Gastrocnemius medialis (tissue), 4 donors: ENCODE results near the gene SMS. TPM values are rescaled to one million over a fixed set of nuclear protein-coding genes. Genes with fewer than 3 reads are reported as not detected.

Experiments used
- ATAC-seq, 2 donors: fragments of 150-250 bp; one replicate each; pipeline ENCODE4 v1.9.1; 2016
- DNase-seq, 2 donors: peaks; one replicate each; pipeline ENCODE4 v3.0.0-alpha.2; 2019
- H3K27ac ChIP-seq, 4 donors: fragments of 200-600 bp; sonication (generic); 1 replicate in 1 of 4; 2 replicates in 3 of 4; pipeline ENCODE4 v1.5.1; 2016 to 2018; ENCODE audit warnings: mild to moderate bottlenecking in 2 of 4, moderate library complexity in 1 of 4
- H3K27me3 ChIP-seq, 3 donors: fragments of 200-600 bp; sonication (generic) in 2 of 3; 1 replicate in 1 of 3; 2 replicates in 2 of 3; pipeline versions ENCODE4 v1.5.1 to v1.6.0; 2016 to 2019; ENCODE audit warnings: mild to moderate bottlenecking in 1 of 3, moderate library complexity in 1 of 3
- H3K36me3 ChIP-seq, 2 donors: fragments of 200-600 bp; sonication (generic) in 1 of 2; one replicate each; pipeline ENCODE4 v1.5.1; 2017 to 2018
- H3K4me1 ChIP-seq, 2 donors: fragments of 200-600 bp; sonication (generic) in 1 of 2; one replicate each; pipeline ENCODE4 v1.5.1; 2016 to 2017; ENCODE audit warnings: mild to moderate bottlenecking in 2 of 2
- H3K4me3 ChIP-seq, 4 donors: fragments of 200-600 bp; sonication (generic) in 3 of 4; 1 replicate in 1 of 4; 2 replicates in 3 of 4; pipeline ENCODE4 v1.5.1; 2016 to 2019; ENCODE audit warnings: mild to moderate bottlenecking in 2 of 4
- H3K9me3 ChIP-seq, 3 donors: fragments of 200-600 bp; sonication (generic) in 2 of 3; 1 replicate in 1 of 3; 2 replicates in 2 of 3; pipeline ENCODE4 v1.5.1; 2016 to 2019
- CTCF ChIP-seq, 5 experiments: fragments of 450-650 bp in 3 of 5; fragments of 200-600 bp in 2 of 5; sonication (generic) in 2 of 5; IDR thresholded peaks in 4 of 5; conservative IDR thresholded peaks in 1 of 5; 1 replicate in 4 of 5; 2 replicates in 1 of 5; pipeline ENCODE4 v1.5.1; 2016 to 2019; ENCODE audit warnings: antibody characterized with exemption in 5 of 5, mild to moderate bottlenecking in 3 of 5, moderate library complexity in 3 of 5
- POLR2A ChIP-seq, 2 donors: fragments of 450-650 bp; IDR thresholded peaks; one replicate each; pipeline ENCODE4 v1.6.1; 2017; ENCODE audit warnings: antibody characterized with exemption in 2 of 2, mild to moderate bottlenecking in 2 of 2, moderate library complexity in 2 of 2
- in situ Hi-C, 4 donors: fragments of 200-750 bp; cut with MboI; loops; one replicate each; pipeline versions ENCODE4 v1.15.0 to v1.8.0; 2017; ENCODE audit warnings: low sequenced_read_pairs in 4 of 4
- intact Hi-C: fragments of 100-400 bp; cut with DNase I; formaldehyde crosslinking; loops from one replicate; pipeline ENCODE4 v1.15.1; 2023; ENCODE audit warnings: low total_unique reads
- total RNA-seq, 4 donors: library from RNA; depleted of rRNA; stranded (reverse); fragments of >200 nt; gene quantifications; one replicate each; pipeline versions ENCODE4 v1.1.0 to v1.2.3, GENCODE V29; 2016

The SMS gene
- total RNA-seq, 4 donors from 2014 or later = 9.3 to 32.0 (median 20.0) TPM

- Histone ChIP-seq H3K27ac (no peak overlapping the region), H3K4me3 (no peak overlapping the region), H3K36me3 (no peaks in the 10 kb centered on the region), H3K4me1 (no peaks in the 10 kb centered on the region), H3K9me3 (no peaks in the 10 kb centered on the region), H3K27me3 (no peaks in the 10 kb centered on the region)
- intact Hi-C loops (no loop called here), in situ Hi-C loops (no loop called here)
- no peak for ATAC-seq
- no peak for DNase-seq
- no peak for TF ChIP-seq POLR2A (IDR thresholded peaks at IDR 0.05)
- no peak for TF ChIP-seq CTCF (IDR thresholded peaks at IDR 0.05 in 4 of 5, conservative IDR thresholded peaks at IDR 0.05 in 1 of 5)
Measured at GRCh38 chrX:21972721-21973120, 32.2 kb downstream of the SMS start.

- in situ Hi-C loops = no loop called here
- no peaks in the 10 kb centered on the region for H3K27me3 ChIP-seq
- ATAC-seq = no peak
- intact Hi-C loops = no loop called here
- no peaks in the 10 kb centered on the region for H3K4me1 ChIP-seq
- H3K4me3 ChIP-seq = no peak overlapping the region
- H3K36me3 ChIP-seq = peaks cover 0 to 3% of the 10 kb centered on the region in 2 donors
- TF ChIP-seq POLR2A (IDR thresholded peaks at IDR 0.05) = no peak
- no peak for TF ChIP-seq CTCF (IDR thresholded peaks at IDR 0.05 in 4 of 5, conservative IDR thresholded peaks at IDR 0.05 in 1 of 5)
- H3K27ac ChIP-seq = no peak overlapping the region
- no peaks in the 10 kb centered on the region for H3K9me3 ChIP-seq
- DNase-seq = no peak
Measured at GRCh38 chrX:21973321-21974010, 33.0 kb downstream of the SMS start.

- intact Hi-C loops (no loop called here), in situ Hi-C loops (no loop called here)
Measured at GRCh38 chrX:21974011-21974385, 33.5 kb downstream of the SMS start.

GRCh38 chrX:21975242-21975641 lies 34.7 kb downstream of the SMS start:
- intact Hi-C loops (no loop called here), in situ Hi-C loops (loop anchor here in 1 of 4 donors (25.0 kb wide), 1 partner anchor 212 kb away; no protein-coding TSS in a partner anchor)
- ATAC-seq = no peak
- no peak for TF ChIP-seq CTCF (IDR thresholded peaks at IDR 0.05 in 4 of 5, conservative IDR thresholded peaks at IDR 0.05 in 1 of 5)
- TF ChIP-seq POLR2A (IDR thresholded peaks at IDR 0.05) = no peak
- Histone ChIP-seq H3K4me3 (no peak overlapping the region), H3K27me3 (no peaks in the 10 kb centered on the region), H3K36me3 (peaks cover 0 to 10% of the 10 kb centered on the region in 2 donors), H3K4me1 (no peaks in the 10 kb centered on the region), H3K9me3 (no peaks in the 10 kb centered on the region), H3K27ac (no peak overlapping the region)
- DNase-seq = no peak

More at GRCh38 chrX:21974011-21974385, 33.5 kb downstream of the SMS start:
- DNase-seq (no peak), ATAC-seq (no peak)
- TF ChIP-seq CTCF (IDR thresholded peaks at IDR 0.05 in 4 of 5, conservative IDR thresholded peaks at IDR 0.05 in 1 of 5) (no peak), POLR2A (IDR thresholded peaks at IDR 0.05) (no peak)
- Histone ChIP-seq H3K9me3 (no peaks in the 10 kb centered on the region), H3K4me1 (no peaks in the 10 kb centered on the region), H3K27ac (no peak overlapping the region), H3K27me3 (no peaks in the 10 kb centered on the region), H3K36me3 (peaks cover 0 to 8% of the 10 kb centered on the region in 2 donors), H3K4me3 (no peak overlapping the region)
